RWPE2 (cell line): ENCODE measurements around the gene PTP4A2.

Experiments used
- ATAC-seq: fragments of 200-7000 bp; cut with Tn5 transposase; 3 replicates; pipeline ENCODE4 v1.9.1; 2021; ENCODE audit warnings: low read depth
- DNase-seq: peaks from one replicate; pipeline ENCODE4 v3.0.0-alpha.2; 2020; ENCODE audit warnings: low spot score
- H3K27ac ChIP-seq: fragments of 450-650 bp; 2 replicates; pipeline ENCODE4 v1.5.1; 2017; ENCODE audit warnings: mild to moderate bottlenecking; ENCODE audit not compliant: poor library complexity, severe bottlenecking
- H3K27me3 ChIP-seq: fragments of 250-450 bp; sonication (Bioruptor Pico); 2 replicates; pipeline ENCODE4 v1.5.1; 2021; ENCODE audit warnings: mild to moderate bottlenecking, moderate library complexity; ENCODE audit not compliant: insufficient read depth, poor library complexity, severe bottlenecking
- H3K36me3 ChIP-seq: fragments of 250-450 bp; sonication (Bioruptor Pico); 2 replicates; pipeline ENCODE4 v1.5.1; 2020; ENCODE audit warnings: low read depth, mild to moderate bottlenecking, moderate library complexity
- H3K4me1 ChIP-seq: fragments of 250-450 bp; sonication (Bioruptor Pico); 2 replicates; pipeline ENCODE4 v1.5.1; 2021; ENCODE audit warnings: mild to moderate bottlenecking, moderate library complexity; ENCODE audit not compliant: insufficient read depth, poor library complexity, severe bottlenecking
- H3K4me3 ChIP-seq: fragments of 250-450 bp; sonication (Bioruptor Pico); 2 replicates; pipeline ENCODE4 v1.5.1; 2021; ENCODE audit warnings: mild to moderate bottlenecking, moderate library complexity; ENCODE audit not compliant: severe bottlenecking
- H3K9me3 ChIP-seq: fragments of 250-450 bp; sonication (Bioruptor Pico); 2 replicates; pipeline ENCODE4 v1.5.1; 2021; ENCODE audit warnings: mild to moderate bottlenecking, moderate library complexity; ENCODE audit not compliant: severe bottlenecking
- TF ChIP-seq, protein P1 (sequence below): fragments of 450-650 bp; IDR thresholded peaks from one replicate; pipeline ENCODE4 v1.5.1; 2017; ENCODE audit warnings: mild to moderate bottlenecking, moderate library complexity; ENCODE audit not compliant: poor library complexity, severe bottlenecking

Gene PTP4A2

DNA sequence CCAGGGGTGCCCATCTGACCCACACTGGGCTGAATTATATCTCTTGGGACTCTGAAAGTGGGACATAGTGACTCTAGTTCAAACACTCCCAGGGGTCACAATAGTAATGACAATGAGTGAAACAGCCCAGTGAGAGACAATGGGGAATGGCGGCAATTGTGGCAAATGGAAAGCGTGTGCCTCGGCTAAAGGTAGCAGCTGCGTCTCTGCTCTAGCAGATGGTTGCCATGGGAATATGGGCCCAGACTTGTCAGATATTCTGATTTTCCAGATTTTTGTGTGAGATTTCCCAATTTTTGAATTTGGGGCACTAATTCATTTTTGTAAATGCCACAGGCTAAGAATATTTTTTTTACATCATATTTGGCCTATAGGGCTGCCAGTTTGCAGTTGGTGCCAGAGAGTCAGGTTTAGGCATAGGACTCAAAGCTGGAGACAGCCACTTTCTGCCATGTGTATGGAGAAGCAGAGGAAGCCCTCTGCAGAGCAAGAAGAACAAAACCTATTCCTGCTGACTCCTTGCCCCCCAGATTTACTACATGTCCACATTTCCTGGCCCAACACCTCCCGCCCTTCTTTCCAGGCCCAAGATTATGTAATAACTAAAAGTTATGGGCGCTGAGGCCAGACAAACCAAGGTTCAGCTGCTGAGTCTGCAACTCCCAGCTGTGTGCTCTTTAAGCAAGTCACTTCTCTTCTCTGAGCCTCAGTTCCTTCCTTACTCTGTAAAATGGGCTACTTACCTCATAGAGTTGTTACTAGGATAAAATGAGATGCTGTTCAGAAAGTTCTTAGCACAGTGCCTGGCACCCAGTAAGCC lies 21.6 kb upstream of the PTP4A2 start:
- Histone ChIP-seq H3K4me1 (peaks cover 16% of the 10 kb centered on the region), H3K27me3 (no peaks in the 10 kb centered on the region), H3K9me3 (no peaks in the 10 kb centered on the region), H3K36me3 (no peaks in the 10 kb centered on the region), H3K27ac (no peak overlapping the region), H3K4me3 (no peak overlapping the region)
- DNase-seq (no peak), ATAC-seq (no peak)
- TF ChIP-seq, protein P1, sequence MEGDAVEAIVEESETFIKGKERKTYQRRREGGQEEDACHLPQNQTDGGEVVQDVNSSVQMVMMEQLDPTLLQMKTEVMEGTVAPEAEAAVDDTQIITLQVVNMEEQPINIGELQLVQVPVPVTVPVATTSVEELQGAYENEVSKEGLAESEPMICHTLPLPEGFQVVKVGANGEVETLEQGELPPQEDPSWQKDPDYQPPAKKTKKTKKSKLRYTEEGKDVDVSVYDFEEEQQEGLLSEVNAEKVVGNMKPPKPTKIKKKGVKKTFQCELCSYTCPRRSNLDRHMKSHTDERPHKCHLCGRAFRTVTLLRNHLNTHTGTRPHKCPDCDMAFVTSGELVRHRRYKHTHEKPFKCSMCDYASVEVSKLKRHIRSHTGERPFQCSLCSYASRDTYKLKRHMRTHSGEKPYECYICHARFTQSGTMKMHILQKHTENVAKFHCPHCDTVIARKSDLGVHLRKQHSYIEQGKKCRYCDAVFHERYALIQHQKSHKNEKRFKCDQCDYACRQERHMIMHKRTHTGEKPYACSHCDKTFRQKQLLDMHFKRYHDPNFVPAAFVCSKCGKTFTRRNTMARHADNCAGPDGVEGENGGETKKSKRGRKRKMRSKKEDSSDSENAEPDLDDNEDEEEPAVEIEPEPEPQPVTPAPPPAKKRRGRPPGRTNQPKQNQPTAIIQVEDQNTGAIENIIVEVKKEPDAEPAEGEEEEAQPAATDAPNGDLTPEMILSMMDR, result no peak

- ATAC-seq (no peak), DNase-seq (no peak)
- Histone ChIP-seq H3K4me1 (peaks cover 22% of the 10 kb centered on the region), H3K27me3 (no peaks in the 10 kb centered on the region), H3K4me3 (no peak overlapping the region), H3K36me3 (no peaks in the 10 kb centered on the region), H3K9me3 (no peaks in the 10 kb centered on the region), H3K27ac (no peak overlapping the region)
- TF ChIP-seq, protein P1, result no peak
Observed at GRCh38 chr1:31957701-31958674, 19.8 kb upstream of the PTP4A2 start.

GRCh38 chr1:31955917-31956736 lies 18.0 kb upstream of the PTP4A2 start:
- ATAC-seq (peak; percentile 93), DNase-seq (peak; percentile 90)
- H3K9me3 ChIP-seq, result no peaks in the 10 kb centered on the region
- H3K4me1 ChIP-seq, result peaks cover 22% of the 10 kb centered on the region
- H3K36me3 ChIP-seq, result no peaks in the 10 kb centered on the region
- H3K27me3 ChIP-seq, result no peaks in the 10 kb centered on the region
- H3K27ac ChIP-seq, result peak overlapping the region; percentile 90
- H3K4me3 ChIP-seq, result no peak overlapping the region
- TF ChIP-seq, protein P1, result peak; percentile 35

DNA sequence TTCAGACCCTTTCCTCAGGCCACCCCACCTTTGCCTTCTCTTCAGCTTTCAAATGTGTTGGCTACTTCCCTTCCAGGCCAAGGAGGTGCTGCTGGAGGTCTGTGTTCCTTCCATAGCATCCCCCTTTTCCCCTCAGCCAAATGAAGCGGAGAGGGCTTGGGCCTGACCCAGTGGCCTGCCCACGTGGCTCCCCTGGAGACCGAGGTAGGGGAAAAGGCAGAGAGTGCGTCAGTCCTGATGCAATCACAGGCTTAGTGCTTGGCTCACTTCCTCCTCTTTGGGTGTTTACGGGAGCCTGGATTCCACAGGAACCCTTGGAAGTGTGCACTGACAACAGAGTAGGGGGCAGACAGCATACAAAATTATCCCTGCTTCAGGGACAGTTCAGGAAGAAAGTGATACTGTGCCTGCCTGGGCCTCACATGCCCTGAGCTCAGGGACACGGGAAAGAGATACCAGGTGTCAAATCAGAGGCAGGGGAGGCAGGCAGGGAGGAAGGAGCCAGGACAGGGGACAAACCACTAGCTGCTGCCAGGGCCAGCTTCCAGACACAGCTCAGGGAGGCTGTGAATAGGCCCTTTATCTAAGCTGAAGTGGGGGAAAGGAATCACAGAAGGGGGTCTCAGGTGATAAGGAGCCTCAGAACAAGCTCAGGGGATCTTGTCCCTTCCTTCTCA lies 16.6 kb upstream of the PTP4A2 start:
- no peaks in the 10 kb centered on the region for H3K9me3 ChIP-seq
- TF ChIP-seq, protein P1, result no peak
- peaks cover 22% of the 10 kb centered on the region for H3K4me1 ChIP-seq
- H3K27ac ChIP-seq, result peak overlapping the region; percentile 90
- H3K4me3 ChIP-seq, result no peak overlapping the region
- no peaks in the 10 kb centered on the region for H3K27me3 ChIP-seq
- ATAC-seq, result peak; percentile 81
- H3K36me3 ChIP-seq, result no peaks in the 10 kb centered on the region
- DNase-seq, result peak; percentile 80
